ENCODE results near the gene RFNG. TPM values are rescaled to one million over a fixed set of nuclear protein-coding genes. Genes with fewer than 3 reads are reported as not detected.

RFNG gene
- total RNA-seq, 1 donor from 2014 or later = 26.3 TPM

- Histone ChIP-seq H3K4me3 (ENCODE audit: low read depth, low read length) (no peak overlapping the region), H3K27me3 (ENCODE audit: control insufficient read depth, insufficient read depth, low read length) (no peaks in the 10 kb centered on the region), H3K36me3 (ENCODE audit: control insufficient read depth, insufficient read depth, low read length) (peaks cover 20% of the 10 kb centered on the region)
- no peak for DNase-seq (ENCODE audit: low read depth)
- FAIRE-seq = no peak
- no peak for TF ChIP-seq CTCF (IDR thresholded peaks at IDR 0.05; ENCODE audit: insufficient read depth, low read length, severe bottlenecking)
Observed at GRCh38 chr17:82049521-82049971, 2.1 kb downstream of the RFNG start.

GRCh38 chr17:82049106-82049505 lies 2.5 kb downstream of the RFNG start:
- Histone ChIP-seq H3K36me3 (ENCODE audit: control insufficient read depth, insufficient read depth, low read length) (peaks cover 18% of the 10 kb centered on the region), H3K27me3 (ENCODE audit: control insufficient read depth, insufficient read depth, low read length) (no peaks in the 10 kb centered on the region), H3K4me3 (ENCODE audit: low read depth, low read length) (no peak overlapping the region)
- DNase-seq (ENCODE audit: low read depth) (no peak), FAIRE-seq (no peak)
- TF ChIP-seq CTCF (IDR thresholded peaks at IDR 0.05; ENCODE audit: insufficient read depth, low read length, severe bottlenecking) = no peak

- DNase-seq (ENCODE audit: low read depth) (no peak), FAIRE-seq (no peak)
- TF ChIP-seq CTCF (IDR thresholded peaks at IDR 0.05; ENCODE audit: insufficient read depth, low read length, severe bottlenecking) = no peak
- Histone ChIP-seq H3K4me3 (ENCODE audit: low read depth, low read length) (no peak overlapping the region), H3K36me3 (ENCODE audit: control insufficient read depth, insufficient read depth, low read length) (peaks cover 15% of the 10 kb centered on the region), H3K27me3 (ENCODE audit: control insufficient read depth, insufficient read depth, low read length) (no peaks in the 10 kb centered on the region)
Observed at GRCh38 chr17:82048571-82048971, 3.0 kb downstream of the RFNG start.

- FAIRE-seq (no peak), DNase-seq (ENCODE audit: low read depth) (no peak)
- no peaks in the 10 kb centered on the region for H3K27me3 ChIP-seq (ENCODE audit: control insufficient read depth, insufficient read depth, low read length)
- TF ChIP-seq CTCF (IDR thresholded peaks at IDR 0.05; ENCODE audit: insufficient read depth, low read length, severe bottlenecking) = no peak
- H3K36me3 ChIP-seq (ENCODE audit: control insufficient read depth, insufficient read depth, low read length) = peaks cover 15% of the 10 kb centered on the region
- H3K4me3 ChIP-seq (ENCODE audit: low read depth, low read length) = no peak overlapping the region
Observed at GRCh38 chr17:82047914-82048570, 3.6 kb downstream of the RFNG start.

- DNase-seq (ENCODE audit: low read depth) = no peak
- no peak for FAIRE-seq
- no peaks in the 10 kb centered on the region for H3K27me3 ChIP-seq (ENCODE audit: control insufficient read depth, insufficient read depth, low read length)
- no peak overlapping the region for H3K4me3 ChIP-seq (ENCODE audit: low read depth, low read length)
- H3K36me3 ChIP-seq (ENCODE audit: control insufficient read depth, insufficient read depth, low read length) = peaks cover 15% of the 10 kb centered on the region
- TF ChIP-seq CTCF (IDR thresholded peaks at IDR 0.05; ENCODE audit: insufficient read depth, low read length, severe bottlenecking) = no peak
Observed at GRCh38 chr17:82047379-82047778, 4.2 kb downstream of the RFNG start.

GRCh38 chr17:82046903-82047302 lies 4.7 kb downstream of the RFNG start:
- H3K27me3 ChIP-seq (ENCODE audit: control insufficient read depth, insufficient read depth, low read length) = no peaks in the 10 kb centered on the region
- H3K36me3 ChIP-seq (ENCODE audit: control insufficient read depth, insufficient read depth, low read length) = peaks cover 15% of the 10 kb centered on the region
- DNase-seq (ENCODE audit: low read depth) (no peak), FAIRE-seq (no peak)
- no peak for TF ChIP-seq CTCF (IDR thresholded peaks at IDR 0.05; ENCODE audit: insufficient read depth, low read length, severe bottlenecking)
- no peak overlapping the region for H3K4me3 ChIP-seq (ENCODE audit: low read depth, low read length)
